PFSK-1 (cell line): ENCODE measurements around the gene ITCH.

Experiments
- FOXP2 ChIP-seq: optimal IDR thresholded peaks from 2 replicates; pipeline ENCODE3; 2011; ENCODE audit warnings: borderline replicate concordance, control low read depth, inconsistent platforms; ENCODE audit not compliant: insufficient read depth; ENCODE audit errors: extremely low read length, extremely low read depth
- POLR2AphosphoS5 ChIP-seq: IDR thresholded peaks from 2 replicates; pipeline ENCODE4 v1.6.1; 2012; ENCODE audit warnings: low read depth, mild to moderate bottlenecking, control low read depth, low read length, moderate library complexity
- SIN3A ChIP-seq: IDR thresholded peaks from 2 replicates; pipeline ENCODE4 v1.6.1; 2012; ENCODE audit warnings: mild to moderate bottlenecking, low read length, moderate library complexity, borderline replicate concordance; ENCODE audit not compliant: insufficient read depth
- TAF1 ChIP-seq: IDR thresholded peaks from 2 replicates; pipeline ENCODE4 v1.6.1; 2012; ENCODE audit warnings: low read length, control low read depth, borderline replicate concordance; ENCODE audit not compliant: insufficient read depth
- TF ChIP-seq, protein P1 (sequence below), 2 experiments: IDR thresholded peaks; 2 replicates each; pipeline versions ENCODE4 v1.6.1 to v1.8.0; 2011 to 2012; ENCODE audit warnings: low read depth in 2 of 2, low read length in 2 of 2, control low read depth in 1 of 2, inconsistent platforms in 1 of 2, mild to moderate bottlenecking in 1 of 2, moderate library complexity in 1 of 2; ENCODE audit not compliant: insufficient read depth in 1 of 2

Gene ITCH

DNA sequence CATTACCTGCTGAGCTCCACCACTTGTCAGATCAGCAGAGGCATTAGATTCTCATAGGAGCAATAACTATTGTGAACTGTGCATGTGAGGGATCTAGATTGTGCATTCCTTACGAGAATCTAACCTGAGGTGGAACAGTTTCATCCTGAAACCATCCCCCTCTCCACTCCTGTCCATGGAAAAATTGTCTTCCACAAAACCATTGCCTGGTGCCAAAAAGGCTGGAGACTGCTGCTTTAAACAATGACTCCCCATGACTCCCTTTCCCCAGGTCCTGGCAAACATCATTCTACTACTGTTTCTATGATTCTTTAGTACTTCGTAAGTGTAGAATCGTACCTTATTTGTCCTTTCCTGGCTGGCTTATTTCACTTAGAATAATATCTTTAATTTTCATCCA, 143.4 kb downstream of the ITCH start:
- TF ChIP-seq POLR2AphosphoS5, result no peak
- TF ChIP-seq, protein P1, sequence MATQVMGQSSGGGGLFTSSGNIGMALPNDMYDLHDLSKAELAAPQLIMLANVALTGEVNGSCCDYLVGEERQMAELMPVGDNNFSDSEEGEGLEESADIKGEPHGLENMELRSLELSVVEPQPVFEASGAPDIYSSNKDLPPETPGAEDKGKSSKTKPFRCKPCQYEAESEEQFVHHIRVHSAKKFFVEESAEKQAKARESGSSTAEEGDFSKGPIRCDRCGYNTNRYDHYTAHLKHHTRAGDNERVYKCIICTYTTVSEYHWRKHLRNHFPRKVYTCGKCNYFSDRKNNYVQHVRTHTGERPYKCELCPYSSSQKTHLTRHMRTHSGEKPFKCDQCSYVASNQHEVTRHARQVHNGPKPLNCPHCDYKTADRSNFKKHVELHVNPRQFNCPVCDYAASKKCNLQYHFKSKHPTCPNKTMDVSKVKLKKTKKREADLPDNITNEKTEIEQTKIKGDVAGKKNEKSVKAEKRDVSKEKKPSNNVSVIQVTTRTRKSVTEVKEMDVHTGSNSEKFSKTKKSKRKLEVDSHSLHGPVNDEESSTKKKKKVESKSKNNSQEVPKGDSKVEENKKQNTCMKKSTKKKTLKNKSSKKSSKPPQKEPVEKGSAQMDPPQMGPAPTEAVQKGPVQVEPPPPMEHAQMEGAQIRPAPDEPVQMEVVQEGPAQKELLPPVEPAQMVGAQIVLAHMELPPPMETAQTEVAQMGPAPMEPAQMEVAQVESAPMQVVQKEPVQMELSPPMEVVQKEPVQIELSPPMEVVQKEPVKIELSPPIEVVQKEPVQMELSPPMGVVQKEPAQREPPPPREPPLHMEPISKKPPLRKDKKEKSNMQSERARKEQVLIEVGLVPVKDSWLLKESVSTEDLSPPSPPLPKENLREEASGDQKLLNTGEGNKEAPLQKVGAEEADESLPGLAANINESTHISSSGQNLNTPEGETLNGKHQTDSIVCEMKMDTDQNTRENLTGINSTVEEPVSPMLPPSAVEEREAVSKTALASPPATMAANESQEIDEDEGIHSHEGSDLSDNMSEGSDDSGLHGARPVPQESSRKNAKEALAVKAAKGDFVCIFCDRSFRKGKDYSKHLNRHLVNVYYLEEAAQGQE (IDR thresholded peaks at IDR 0.05; ENCODE audit: insufficient read depth in 1 of 2, low read depth in 2 of 2, low read length in 2 of 2), result no peak
- TF ChIP-seq SIN3A, result no peak
- no peak for TF ChIP-seq FOXP2
- TF ChIP-seq TAF1, result no peak

DNA sequence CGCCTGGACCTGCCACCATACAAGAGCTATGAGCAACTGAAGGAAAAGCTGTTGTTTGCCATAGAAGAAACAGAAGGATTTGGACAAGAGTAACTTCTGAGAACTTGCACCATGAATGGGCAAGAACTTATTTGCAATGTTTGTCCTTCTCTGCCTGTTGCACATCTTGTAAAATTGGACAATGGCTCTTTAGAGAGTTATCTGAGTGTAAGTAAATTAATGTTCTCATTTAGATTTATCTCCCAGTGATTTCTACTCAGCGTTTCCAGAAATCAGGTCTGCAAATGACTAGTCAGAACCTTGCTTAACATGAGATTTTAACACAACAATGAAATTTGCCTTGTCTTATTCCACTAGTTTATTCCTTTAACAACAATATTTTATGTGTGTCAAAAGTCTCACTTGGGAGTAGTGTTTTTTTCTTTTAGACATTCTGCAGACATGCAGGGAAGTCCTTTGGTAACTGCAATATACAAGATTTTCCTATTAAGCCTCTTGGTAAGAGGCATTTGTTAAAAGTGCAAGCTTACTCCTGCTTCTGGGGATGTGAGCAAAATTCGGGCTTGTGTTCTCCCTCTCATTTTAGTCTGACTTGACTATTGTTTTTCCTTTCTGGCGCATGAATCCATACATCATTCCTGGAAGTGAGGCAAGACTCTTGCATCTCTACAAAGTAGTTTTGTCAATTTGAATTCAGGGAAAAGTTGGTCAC, 144.8 kb downstream of the ITCH start:
- TF ChIP-seq FOXP2 (no peak), POLR2AphosphoS5 (no peak), TAF1 (no peak), SIN3A (no peak)
- TF ChIP-seq, protein P1 (IDR thresholded peaks at IDR 0.05; ENCODE audit: insufficient read depth in 1 of 2, low read depth in 2 of 2, low read length in 2 of 2), result no peak

DNA sequence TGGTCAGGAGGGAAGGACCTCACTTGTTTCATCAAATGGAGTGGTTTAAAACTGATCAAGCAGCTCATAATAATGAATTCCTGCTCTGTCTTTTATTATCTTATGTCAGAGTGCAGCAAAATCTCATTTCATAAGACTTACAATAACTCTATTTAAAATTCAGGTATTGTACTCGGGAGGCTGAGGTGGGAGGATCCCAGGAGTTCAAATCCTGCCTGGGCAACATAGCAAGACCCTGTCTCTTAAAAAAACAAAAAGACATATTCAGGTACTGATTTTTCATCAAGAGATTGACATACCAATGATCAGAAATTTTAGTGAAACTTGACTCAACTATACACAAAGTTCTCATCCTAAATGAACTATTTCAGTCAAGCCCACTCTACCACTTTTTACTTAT, 147.5 kb downstream of the ITCH start:
- TF ChIP-seq SIN3A, result no peak
- TF ChIP-seq, protein P1 (IDR thresholded peaks at IDR 0.05; ENCODE audit: insufficient read depth in 1 of 2, low read depth in 2 of 2, low read length in 2 of 2), result no peak
- no peak for TF ChIP-seq TAF1
- no peak for TF ChIP-seq POLR2AphosphoS5
- no peak for TF ChIP-seq FOXP2

DNA sequence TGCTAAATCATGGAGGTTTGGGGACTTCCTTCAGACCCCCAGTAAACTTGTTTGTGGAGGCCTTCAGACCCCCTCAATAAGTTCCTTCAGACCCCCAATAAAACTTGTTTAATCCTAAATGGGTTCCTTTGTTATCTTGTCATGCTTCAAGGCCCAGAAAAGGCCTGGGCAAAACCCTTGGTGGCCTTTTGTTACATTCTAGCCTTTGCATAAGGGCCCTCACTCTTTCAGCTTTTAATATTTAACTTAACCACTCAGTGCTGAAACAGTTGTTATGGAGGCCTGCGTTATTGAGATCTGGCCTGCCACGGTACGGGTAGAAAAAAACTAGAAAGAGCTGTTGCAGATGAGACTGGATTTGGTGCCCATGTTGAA, 148.8 kb downstream of the ITCH start:
- TF ChIP-seq, protein P1 (IDR thresholded peaks at IDR 0.05; ENCODE audit: insufficient read depth in 1 of 2, low read depth in 2 of 2, low read length in 2 of 2), result no peak
- TF ChIP-seq FOXP2, result no peak
- no peak for TF ChIP-seq POLR2AphosphoS5
- no peak for TF ChIP-seq SIN3A
- no peak for TF ChIP-seq TAF1
